ENCODE results near the gene ZNF516. TPM values are rescaled to one million over a fixed set of nuclear protein-coding genes. Genes with fewer than 3 reads are reported as not detected.

Gene ZNF516
- total RNA-seq, 1 donor from 2014 or later = 11.5 TPM

DNA sequence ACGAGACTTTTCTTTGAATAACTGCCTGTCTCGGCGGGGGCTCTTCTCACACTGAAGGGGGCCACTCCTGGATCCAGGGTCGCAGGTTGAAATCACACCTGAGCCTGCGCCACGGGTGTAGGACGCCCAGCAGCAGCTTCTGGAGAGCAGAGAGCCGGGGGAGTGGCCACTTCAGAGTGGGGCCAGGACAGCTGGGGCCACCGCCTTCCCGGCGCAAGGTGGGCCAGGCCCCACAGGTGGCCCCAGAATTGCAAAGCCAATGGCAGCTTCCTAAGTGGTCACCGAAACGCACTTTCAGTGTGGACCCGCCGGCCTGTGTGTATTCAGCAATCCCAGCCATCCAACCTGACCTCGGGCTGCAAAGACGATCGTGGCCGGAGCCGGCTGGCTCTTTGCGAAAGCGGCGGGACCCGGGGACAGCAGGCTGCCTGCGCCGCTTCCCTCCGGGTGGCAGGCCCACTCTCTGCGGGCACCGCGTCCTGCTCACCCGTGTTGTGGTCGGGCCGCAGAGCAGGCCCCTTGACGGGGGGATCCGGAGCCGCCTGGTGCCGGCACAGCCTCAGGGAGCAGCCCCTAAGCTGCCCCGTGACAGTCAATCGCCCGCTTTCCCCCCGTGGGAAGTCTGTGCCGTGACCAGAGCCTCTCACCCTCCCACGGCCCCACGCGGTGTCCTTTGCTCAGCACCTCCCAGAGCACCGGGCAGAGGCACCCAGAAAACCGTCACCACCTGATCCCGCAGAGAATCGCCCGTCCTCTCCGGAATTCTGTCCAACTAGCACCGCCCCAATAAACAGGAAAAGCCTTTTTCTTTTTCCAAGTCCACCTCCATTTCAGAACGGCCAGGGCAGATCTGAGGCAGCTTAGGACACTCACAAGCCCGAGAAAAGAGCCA lies 144.7 kb downstream of the ZNF516 start:
- H3K9me3 ChIP-seq (replicated peaks) = peaks cover 6% of the 10 kb centered on the region
- H3K27me3 ChIP-seq (ENCODE audit: low read depth) = peaks cover 21% of the 10 kb centered on the region
- intact Hi-C loops (cut with micrococcal nuclease) = no loop called here
- no peak overlapping the region for H3K4me3 ChIP-seq
- H3K4me1 ChIP-seq = peaks cover 8% of the 10 kb centered on the region
- TF ChIP-seq, protein P1, sequence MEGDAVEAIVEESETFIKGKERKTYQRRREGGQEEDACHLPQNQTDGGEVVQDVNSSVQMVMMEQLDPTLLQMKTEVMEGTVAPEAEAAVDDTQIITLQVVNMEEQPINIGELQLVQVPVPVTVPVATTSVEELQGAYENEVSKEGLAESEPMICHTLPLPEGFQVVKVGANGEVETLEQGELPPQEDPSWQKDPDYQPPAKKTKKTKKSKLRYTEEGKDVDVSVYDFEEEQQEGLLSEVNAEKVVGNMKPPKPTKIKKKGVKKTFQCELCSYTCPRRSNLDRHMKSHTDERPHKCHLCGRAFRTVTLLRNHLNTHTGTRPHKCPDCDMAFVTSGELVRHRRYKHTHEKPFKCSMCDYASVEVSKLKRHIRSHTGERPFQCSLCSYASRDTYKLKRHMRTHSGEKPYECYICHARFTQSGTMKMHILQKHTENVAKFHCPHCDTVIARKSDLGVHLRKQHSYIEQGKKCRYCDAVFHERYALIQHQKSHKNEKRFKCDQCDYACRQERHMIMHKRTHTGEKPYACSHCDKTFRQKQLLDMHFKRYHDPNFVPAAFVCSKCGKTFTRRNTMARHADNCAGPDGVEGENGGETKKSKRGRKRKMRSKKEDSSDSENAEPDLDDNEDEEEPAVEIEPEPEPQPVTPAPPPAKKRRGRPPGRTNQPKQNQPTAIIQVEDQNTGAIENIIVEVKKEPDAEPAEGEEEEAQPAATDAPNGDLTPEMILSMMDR (IDR thresholded peaks at IDR 0.05; ENCODE audit: borderline replicate concordance) = no peak
- no peak for DNase-seq
- no peak overlapping the region for H3K27ac ChIP-seq (replicated peaks)
- H3K36me3 ChIP-seq = no peaks in the 10 kb centered on the region

DNA sequence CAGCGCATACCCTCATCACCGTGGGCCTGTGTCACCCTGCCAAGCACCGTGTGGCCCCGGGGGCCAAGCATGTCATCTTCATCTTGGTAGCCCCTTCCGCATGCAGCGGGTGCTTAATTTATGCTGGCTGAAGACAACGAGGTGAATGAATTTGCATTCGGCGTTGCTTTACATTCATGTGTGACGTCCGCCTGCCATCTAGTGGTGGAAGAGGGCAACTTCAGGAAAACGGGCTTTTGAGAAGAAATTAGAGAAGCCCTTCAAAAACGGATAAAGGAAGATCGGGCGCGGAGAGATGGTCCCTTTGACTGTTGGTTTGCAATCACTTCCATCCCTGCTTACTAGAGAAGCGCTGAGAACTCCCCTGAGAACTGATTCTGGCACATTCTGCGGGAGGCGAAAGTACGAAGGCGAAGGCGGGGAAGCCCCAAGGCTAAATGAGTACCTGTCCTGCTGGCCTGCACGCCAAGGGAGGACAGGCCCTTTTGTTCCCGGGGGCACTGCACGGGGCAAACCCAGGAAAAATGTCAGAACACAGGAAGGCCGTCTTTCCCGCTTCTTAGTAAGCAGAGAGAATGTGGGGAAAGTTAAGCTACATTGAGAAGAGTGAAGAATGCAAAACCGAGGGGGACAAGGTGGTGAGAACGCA lies 145.9 kb downstream of the ZNF516 start:
- Histone ChIP-seq H3K27ac (replicated peaks) (no peak overlapping the region), H3K36me3 (no peaks in the 10 kb centered on the region), H3K9me3 (replicated peaks) (peaks cover 6% of the 10 kb centered on the region), H3K4me3 (peak overlapping the region; percentile 32), H3K27me3 (ENCODE audit: low read depth) (peaks cover 21% of the 10 kb centered on the region), H3K4me1 (peaks cover 8% of the 10 kb centered on the region)
- TF ChIP-seq, protein P1 (IDR thresholded peaks at IDR 0.05; ENCODE audit: borderline replicate concordance) = peak; percentile 89
- peak; percentile 35 for DNase-seq
- intact Hi-C loops (cut with micrococcal nuclease) = no loop called here

DNA sequence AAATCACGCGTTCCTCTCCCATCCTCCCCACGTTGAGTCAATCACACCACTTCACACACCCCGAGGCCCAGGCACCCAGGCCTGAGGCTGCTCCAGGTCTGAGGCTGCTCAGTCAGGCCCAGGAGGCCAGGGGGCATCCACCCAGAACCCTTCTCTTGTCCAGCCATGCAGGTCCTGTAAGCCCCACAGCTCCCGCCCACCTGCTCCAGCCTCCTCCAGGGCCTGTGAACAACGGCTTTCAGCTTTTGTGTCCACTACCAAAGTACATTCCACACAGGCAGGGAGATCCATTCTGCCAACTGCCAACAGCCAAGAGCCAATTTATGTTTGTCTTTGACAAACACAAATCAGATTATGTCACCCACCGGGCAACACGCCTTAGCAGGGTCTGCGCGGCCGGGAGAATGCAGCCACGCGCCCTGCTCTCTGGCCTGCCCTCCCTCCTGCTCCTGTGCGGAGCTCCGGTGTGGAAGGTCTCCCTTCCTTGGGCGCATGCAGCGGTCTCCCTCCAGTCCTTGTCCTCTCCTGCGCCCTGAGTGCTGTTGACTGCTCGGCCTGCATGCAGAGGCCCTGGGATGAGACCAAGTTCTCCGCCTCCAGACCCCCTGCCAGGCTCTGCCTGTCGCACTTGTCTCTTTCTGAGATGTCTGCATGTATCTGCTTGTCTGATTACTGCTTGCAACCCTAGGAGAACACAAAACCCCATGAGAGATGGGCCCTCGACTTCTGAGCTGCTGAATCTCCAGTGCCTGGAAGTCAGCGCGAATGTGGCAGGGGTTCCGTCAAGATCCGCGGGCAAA lies 146.6 kb downstream of the ZNF516 start:
- no peak for DNase-seq
- intact Hi-C loops (cut with micrococcal nuclease) = no loop called here
- peaks cover 21% of the 10 kb centered on the region for H3K27me3 ChIP-seq (ENCODE audit: low read depth)
- TF ChIP-seq, protein P1 (IDR thresholded peaks at IDR 0.05; ENCODE audit: borderline replicate concordance) = no peak
- H3K9me3 ChIP-seq (replicated peaks) = peaks cover 2% of the 10 kb centered on the region
- H3K36me3 ChIP-seq = no peaks in the 10 kb centered on the region
- no peak overlapping the region for H3K27ac ChIP-seq (replicated peaks)
- peak overlapping the region; percentile 32 for H3K4me3 ChIP-seq
- peaks cover 8% of the 10 kb centered on the region for H3K4me1 ChIP-seq

DNA sequence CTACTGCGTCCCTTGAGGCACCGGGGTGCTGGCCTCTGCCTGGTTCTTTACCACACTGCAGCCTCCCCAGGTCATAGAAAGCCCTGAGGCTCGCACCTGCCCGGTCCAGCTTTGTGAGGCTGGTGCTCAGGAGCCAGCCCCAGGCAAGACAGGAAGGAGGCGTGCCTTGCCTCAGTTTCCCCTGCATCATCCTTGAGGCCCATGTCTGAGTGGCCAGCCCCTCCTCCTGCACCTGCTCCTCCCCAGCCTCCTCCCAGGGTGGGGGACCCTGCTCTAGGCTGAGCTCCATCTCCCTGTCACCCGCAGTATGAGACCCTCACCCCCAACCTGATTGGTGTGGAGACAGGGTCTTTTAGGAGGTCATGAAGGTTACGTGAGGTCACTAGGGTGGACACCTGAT lies 147.7 kb downstream of the ZNF516 start:
- H3K4me3 ChIP-seq = no peak overlapping the region
- intact Hi-C loops (cut with micrococcal nuclease) = no loop called here
- no peaks in the 10 kb centered on the region for H3K36me3 ChIP-seq
- peaks cover 8% of the 10 kb centered on the region for H3K4me1 ChIP-seq
- H3K27ac ChIP-seq (replicated peaks) = no peak overlapping the region
- TF ChIP-seq, protein P1 (IDR thresholded peaks at IDR 0.05; ENCODE audit: borderline replicate concordance) = no peak
- no peak for DNase-seq
- no peaks in the 10 kb centered on the region for H3K9me3 ChIP-seq (replicated peaks)
- peaks cover 21% of the 10 kb centered on the region for H3K27me3 ChIP-seq (ENCODE audit: low read depth)

DNA sequence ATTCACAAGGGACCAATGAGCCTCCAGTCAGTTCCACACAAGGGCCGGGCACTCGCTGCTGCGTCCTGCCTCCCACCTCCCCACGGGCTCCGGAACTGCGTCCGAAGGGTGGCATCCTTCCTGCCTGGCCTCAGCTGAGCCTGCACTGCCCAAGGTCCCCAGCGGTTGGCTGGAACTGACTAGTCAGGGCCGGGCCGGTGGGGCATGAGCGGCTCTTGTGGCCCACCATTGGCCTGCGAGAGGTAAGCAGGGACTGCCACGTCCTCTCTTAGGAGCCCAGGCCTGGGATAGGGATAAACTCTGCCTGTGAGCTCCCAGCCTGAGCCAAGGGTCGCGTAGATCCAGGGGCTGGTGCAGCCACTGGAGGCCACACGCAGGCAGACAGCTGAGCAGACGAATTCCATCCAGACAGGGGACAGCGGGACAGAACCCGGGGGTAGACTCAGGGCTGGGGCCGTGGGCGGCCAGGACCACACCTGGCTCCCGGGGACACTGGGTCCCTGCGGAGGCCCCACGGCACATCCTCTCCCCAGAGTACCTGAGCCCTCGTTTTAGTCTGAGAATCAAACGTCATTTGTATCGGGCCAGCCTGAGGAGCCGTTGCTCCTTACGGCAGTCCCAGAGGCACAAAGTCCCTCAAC lies 148.4 kb downstream of the ZNF516 start:
- H3K27me3 ChIP-seq (ENCODE audit: low read depth) = peaks cover 21% of the 10 kb centered on the region
- DNase-seq = no peak
- no peaks in the 10 kb centered on the region for H3K9me3 ChIP-seq (replicated peaks)
- no peaks in the 10 kb centered on the region for H3K36me3 ChIP-seq
- peaks cover 8% of the 10 kb centered on the region for H3K4me1 ChIP-seq
- no peak overlapping the region for H3K27ac ChIP-seq (replicated peaks)
- intact Hi-C loops (cut with micrococcal nuclease) = no loop called here
- H3K4me3 ChIP-seq = no peak overlapping the region
- TF ChIP-seq, protein P1 (IDR thresholded peaks at IDR 0.05; ENCODE audit: borderline replicate concordance) = no peak
